Activated CD4-positive, alpha-beta T cell treated with anti-CD3 and anti-CD28 coated beads, Interleukin-2, amount 10 ng/mL, durations not matched to agents 7 days and 5 days (primary cell): ENCODE data around the gene CADM3. TPM values are rescaled to one million over a fixed set of nuclear protein-coding genes. Genes with fewer than 3 reads are reported as not detected.

Source experiments
- CTCF ChIA-PET: fragments of 350-600 bp; sonication (Branson Sonifier 250); formaldehyde crosslinking; loops from one replicate; lab custom pipeline; 2021; ENCODE audit warnings: antibody characterized with exemption; lab: Charles Lee
- POLR2A ChIA-PET: fragments of 350-600 bp; sonication (Branson Sonifier 250); formaldehyde crosslinking; loops from one replicate; lab custom pipeline; 2021; ENCODE audit warnings: antibody characterized with exemption; lab: Charles Lee
- DNase-seq: peaks from one replicate; pipeline ENCODE4 v3.0.0-alpha.2; 2020
- H3K27ac Mint-ChIP-seq: one replicate; pipeline ENCODE4 v1.8.0; 2021; ENCODE audit warnings: mild to moderate bottlenecking, moderate library complexity, mixed read lengths
- H3K27me3 Mint-ChIP-seq: one replicate; pipeline ENCODE4 v1.8.0; 2021; ENCODE audit warnings: mixed read lengths
- H3K36me3 Mint-ChIP-seq: one replicate; pipeline ENCODE4 v1.8.0; 2021; ENCODE audit warnings: low read depth, mixed read lengths
- H3K4me1 Mint-ChIP-seq: one replicate; pipeline ENCODE4 v1.8.0; 2021; ENCODE audit warnings: mixed read lengths
- H3K4me3 Mint-ChIP-seq: one replicate; pipeline ENCODE4 v1.8.0; 2021; ENCODE audit warnings: mild to moderate bottlenecking, moderate library complexity, mixed read lengths
- H3K9me3 Mint-ChIP-seq: one replicate; pipeline ENCODE4 v1.8.0; 2021; ENCODE audit warnings: mixed read lengths
- total RNA-seq, 2 experiments: library from RNA; stranded (reverse); gene quantifications; one replicate each; pipeline ENCODE4 v1.2.3, GENCODE V29; 2021

The CADM3 gene
- total RNA-seq, 2 experiments from 2014 or later, result not detected

GRCh38 chr1:159181328-159182024 lies 10.1 kb downstream of the CADM3 start:
- Mint-ChIP-seq H3K4me3 (no peak overlapping the region), H3K36me3 (no peaks in the 10 kb centered on the region), H3K27ac (no peak overlapping the region), H3K9me3 (no peaks in the 10 kb centered on the region), H3K27me3 (peaks cover 51% of the 10 kb centered on the region), H3K4me1 (no peaks in the 10 kb centered on the region)
- POLR2A ChIA-PET, result no interaction called here
- CTCF ChIA-PET, result no interaction called here
- no peak for DNase-seq

GRCh38 chr1:159184201-159184600 lies 12.8 kb downstream of the CADM3 start:
- Mint-ChIP-seq H3K4me3 (no peak overlapping the region), H3K27ac (no peak overlapping the region), H3K27me3 (peaks cover 73% of the 10 kb centered on the region), H3K4me1 (no peaks in the 10 kb centered on the region), H3K36me3 (no peaks in the 10 kb centered on the region), H3K9me3 (no peaks in the 10 kb centered on the region)
- no peak for DNase-seq
- ChIA-PET POLR2A (no interaction called here), CTCF (no interaction called here)

- no peak for DNase-seq
- no peaks in the 10 kb centered on the region for H3K36me3 Mint-ChIP-seq
- CTCF ChIA-PET, result no interaction called here
Observed at GRCh38 chr1:159185121-159185520, 13.7 kb downstream of the CADM3 start.

GRCh38 chr1:159187033-159187432 lies 15.6 kb downstream of the CADM3 start:
- ChIA-PET POLR2A (no interaction called here), CTCF (no interaction called here)
- no peaks in the 10 kb centered on the region for H3K36me3 Mint-ChIP-seq

More at GRCh38 chr1:159185121-159185520, 13.7 kb downstream of the CADM3 start:
- Mint-ChIP-seq H3K27ac (no peak overlapping the region), H3K27me3 (peaks cover 76% of the 10 kb centered on the region), H3K9me3 (no peaks in the 10 kb centered on the region), H3K4me3 (no peak overlapping the region), H3K4me1 (no peaks in the 10 kb centered on the region)
- POLR2A ChIA-PET, result no interaction called here

GRCh38 chr1:159187647-159188374 lies 16.4 kb downstream of the CADM3 start:
- H3K4me3 Mint-ChIP-seq, result no peak overlapping the region
- no peak overlapping the region for H3K27ac Mint-ChIP-seq
- POLR2A ChIA-PET, result no interaction called here
- no peaks in the 10 kb centered on the region for H3K9me3 Mint-ChIP-seq
- peaks cover 71% of the 10 kb centered on the region for H3K27me3 Mint-ChIP-seq
- no peaks in the 10 kb centered on the region for H3K36me3 Mint-ChIP-seq
- no peaks in the 10 kb centered on the region for H3K4me1 Mint-ChIP-seq
- DNase-seq, result no peak
- CTCF ChIA-PET, result interaction anchor here (0.8 kb wide), 1 partner anchor 10 kb away, joined by 4 read pairs; no protein-coding TSS in a partner anchor

More at GRCh38 chr1:159187033-159187432, 15.6 kb downstream of the CADM3 start:
- Mint-ChIP-seq H3K9me3 (no peaks in the 10 kb centered on the region), H3K4me3 (no peak overlapping the region), H3K4me1 (no peaks in the 10 kb centered on the region), H3K27ac (no peak overlapping the region), H3K27me3 (peaks cover 76% of the 10 kb centered on the region)
- no peak for DNase-seq

GRCh38 chr1:159188375-159188788 lies 17.0 kb downstream of the CADM3 start:
- Mint-ChIP-seq H3K36me3 (no peaks in the 10 kb centered on the region), H3K9me3 (no peaks in the 10 kb centered on the region), H3K27me3 (peaks cover 67% of the 10 kb centered on the region), H3K27ac (no peak overlapping the region), H3K4me3 (no peak overlapping the region), H3K4me1 (no peaks in the 10 kb centered on the region)
- DNase-seq, result no peak
- ChIA-PET CTCF (interaction anchor here (0.8 kb wide), 2 partner anchors 10 to 26 kb away, joined by 3 to 4 read pairs; no protein-coding TSS in a partner anchor), POLR2A (no interaction called here)

GRCh38 chr1:159190441-159190840 lies 19.0 kb downstream of the CADM3 start:
- Mint-ChIP-seq H3K9me3 (no peaks in the 10 kb centered on the region), H3K4me1 (no peaks in the 10 kb centered on the region), H3K27ac (no peak overlapping the region), H3K36me3 (no peaks in the 10 kb centered on the region), H3K4me3 (no peak overlapping the region), H3K27me3 (peaks cover 55% of the 10 kb centered on the region)
- no peak for DNase-seq
- ChIA-PET CTCF (no interaction called here), POLR2A (no interaction called here)

- no peaks in the 10 kb centered on the region for H3K4me1 Mint-ChIP-seq
- H3K4me3 Mint-ChIP-seq, result no peak overlapping the region
- no peaks in the 10 kb centered on the region for H3K9me3 Mint-ChIP-seq
- H3K27ac Mint-ChIP-seq, result no peak overlapping the region
- no peaks in the 10 kb centered on the region for H3K36me3 Mint-ChIP-seq
- no peak for DNase-seq
- H3K27me3 Mint-ChIP-seq, result peaks cover 12% of the 10 kb centered on the region
- ChIA-PET CTCF (interaction anchor here (0.6 to 1.2 kb wide), 3 partner anchors 18 to 852 kb away, joined by 3 to 5 read pairs (median 3); partner anchors contain the start of gene FCER1A), POLR2A (no interaction called here)
Observed at GRCh38 chr1:159196543-159196942, 25.1 kb downstream of the CADM3 start.

- Mint-ChIP-seq H3K4me1 (no peaks in the 10 kb centered on the region), H3K27me3 (peaks cover 11% of the 10 kb centered on the region), H3K27ac (no peak overlapping the region), H3K36me3 (no peaks in the 10 kb centered on the region), H3K9me3 (no peaks in the 10 kb centered on the region), H3K4me3 (no peak overlapping the region)
- peak; percentile 56 for DNase-seq
- ChIA-PET POLR2A (no interaction called here), CTCF (interaction anchor here (1.3 to 1.4 kb wide), 2 partner anchors 10 to 66 kb away, joined by 3 to 4 read pairs; no protein-coding TSS in a partner anchor)
Observed at GRCh38 chr1:159197561-159198557, 26.4 kb downstream of the CADM3 start.

GRCh38 chr1:159199901-159200300 lies 28.5 kb downstream of the CADM3 start:
- POLR2A ChIA-PET, result no interaction called here
- H3K27me3 Mint-ChIP-seq, result peaks cover 11% of the 10 kb centered on the region
- H3K36me3 Mint-ChIP-seq, result no peaks in the 10 kb centered on the region
- H3K27ac Mint-ChIP-seq, result no peak overlapping the region
- no peak for DNase-seq
- no peak overlapping the region for H3K4me3 Mint-ChIP-seq
- no peaks in the 10 kb centered on the region for H3K4me1 Mint-ChIP-seq
- no peaks in the 10 kb centered on the region for H3K9me3 Mint-ChIP-seq
- CTCF ChIA-PET, result no interaction called here

GRCh38 chr1:159200769-159201168 lies 29.4 kb downstream of the CADM3 start:
- CTCF ChIA-PET, result no interaction called here
- Mint-ChIP-seq H3K9me3 (no peaks in the 10 kb centered on the region), H3K36me3 (no peaks in the 10 kb centered on the region), H3K4me1 (no peaks in the 10 kb centered on the region), H3K27me3 (peaks cover 11% of the 10 kb centered on the region), H3K27ac (no peak overlapping the region), H3K4me3 (no peak overlapping the region)
- no peak for DNase-seq
- POLR2A ChIA-PET, result no interaction called here

- CTCF ChIA-PET, result no interaction called here
- no peaks in the 10 kb centered on the region for H3K36me3 Mint-ChIP-seq
- POLR2A ChIA-PET, result no interaction called here
Observed at GRCh38 chr1:159201642-159202041, 30.2 kb downstream of the CADM3 start.

More at GRCh38 chr1:159201642-159202041, 30.2 kb downstream of the CADM3 start:
- H3K4me1 Mint-ChIP-seq, result no peaks in the 10 kb centered on the region
- H3K27ac Mint-ChIP-seq, result no peak overlapping the region
- H3K9me3 Mint-ChIP-seq, result no peaks in the 10 kb centered on the region
- no peak for DNase-seq
- no peak overlapping the region for H3K4me3 Mint-ChIP-seq
- H3K27me3 Mint-ChIP-seq, result peaks cover 15% of the 10 kb centered on the region
